GM10266 (cell line): ENCODE results near the gene HPSE2.

ENCODE experiments used
- DNase-seq: peaks from one replicate; pipeline ENCODE4 v3.0.0; 2012; ENCODE audit errors: extremely low spot score
- CTCF ChIP-seq: IDR thresholded peaks from 2 replicates; pipeline ENCODE4 v1.5.1; 2012; ENCODE audit warnings: mild to moderate bottlenecking, low read depth; ENCODE audit not compliant: control insufficient read depth, insufficient read depth; ENCODE audit errors: missing control alignments

The HPSE2 gene

GRCh38 chr10:98790817-98791216, 444.8 kb downstream of the HPSE2 start:
- peak; percentile 29 for TF ChIP-seq CTCF
- no peak for DNase-seq

- no peak for DNase-seq
These were observed 457.3 kb downstream of the HPSE2 start for GRCh38 chr10:98778277-98778759.

GRCh38 chr10:98758463-98758862, 477.2 kb downstream of the HPSE2 start:
- no peak for DNase-seq
- TF ChIP-seq CTCF: no peak

More at GRCh38 chr10:98778277-98778759, 457.3 kb downstream of the HPSE2 start:
- no peak for TF ChIP-seq CTCF

- DNase-seq: peak; percentile 11
- peak; percentile 37 for TF ChIP-seq CTCF
These were observed 487.4 kb downstream of the HPSE2 start for GRCh38 chr10:98748298-98748697.

- no peak for TF ChIP-seq CTCF
- DNase-seq: no peak
These were observed 490.0 kb downstream of the HPSE2 start for GRCh38 chr10:98745645-98746044.

GRCh38 chr10:98720551-98720950, 515.1 kb downstream of the HPSE2 start:
- TF ChIP-seq CTCF: no peak
- no peak for DNase-seq

- TF ChIP-seq CTCF: no peak
- DNase-seq: no peak
These were observed 522.1 kb downstream of the HPSE2 start for GRCh38 chr10:98713586-98713985.
